Renal pelvis (tissue), 12 donors: ENCODE measurements around the gene IGF2BP1. TPM values are rescaled to one million over a fixed set of nuclear protein-coding genes. Genes with fewer than 3 reads are reported as not detected.

Experiments
- DNase-seq: peaks from one replicate; pipeline ENCODE4 v3.0.0-alpha.2; 2013
- long read RNA-seq, 16 experiments: transcript quantifications; one replicate each; lab custom pipeline, GENCODE V29; 2026
- polyA plus RNA-seq, 3 donors: library from polyadenylated mRNA; unstranded; fragments of 120-200 nt; gene quantifications; one replicate each; pipeline ENCODE4 v1.2.1, GENCODE V29; 2013; ENCODE audit not compliant: insufficient read length in 3 of 3

The IGF2BP1 gene
- 10 to 100 TPM; 25.4 to 31.8 (median 27.0) TPM for polyA plus RNA-seq
- long read RNA-seq, donor 1, full-length matches to known transcripts: 3 of 13 reads
- long read RNA-seq, donor 1, partial matches to known transcripts: 10 of 13 reads
- long read RNA-seq, donor 1, other reads (novel, unspliced or antisense): 0 of 13 reads
- long read RNA-seq, donor 2, partial matches to known transcripts: 0 of 1 reads
- long read RNA-seq, donor 2, other reads (novel, unspliced or antisense): 0 of 1 reads
- long read RNA-seq, donor 3: 0 reads
- long read RNA-seq, donor 4, full-length matches to known transcripts: 2 of 19 reads
- long read RNA-seq, donor 4, partial matches to known transcripts: 17 of 19 reads
- long read RNA-seq, donor 4, other reads (novel, unspliced or antisense): 0 of 19 reads
- long read RNA-seq, donor 5: 0 reads
- long read RNA-seq, donor 6, partial matches to known transcripts: 0 of 1 reads
- long read RNA-seq, donor 6, other reads (novel, unspliced or antisense): 0 of 1 reads
- long read RNA-seq, donor 7, full-length matches to known transcripts: 4 of 4 reads
- long read RNA-seq, donor 7, partial matches to known transcripts: 0 of 4 reads
- long read RNA-seq, donor 7, other reads (novel, unspliced or antisense): 0 of 4 reads
- long read RNA-seq, donor 8: 0 reads
- long read RNA-seq, donor 9, full-length matches to known transcripts: 3 of 8 reads
- long read RNA-seq, donor 9, partial matches to known transcripts: 5 of 8 reads
- long read RNA-seq, donor 9, other reads (novel, unspliced or antisense): 0 of 8 reads
- long read RNA-seq, donor 10, full-length matches to known transcripts: 2 of 8 reads
- long read RNA-seq, donor 10, partial matches to known transcripts: 6 of 8 reads
- long read RNA-seq, donor 10, other reads (novel, unspliced or antisense): 0 of 8 reads
- long read RNA-seq, donor 11, full-length matches to known transcripts: 2 of 2 reads
- long read RNA-seq, donor 11, partial matches to known transcripts: 0 of 2 reads
- long read RNA-seq, donor 11, other reads (novel, unspliced or antisense): 0 of 2 reads
- long read RNA-seq, donor 12, full-length matches to known transcripts: 4 of 9 reads
- long read RNA-seq, donor 12, partial matches to known transcripts: 5 of 9 reads
- long read RNA-seq, donor 12, other reads (novel, unspliced or antisense): 0 of 9 reads
- long read RNA-seq, donor 13: 0 reads
- long read RNA-seq, donor 14: 0 reads
- long read RNA-seq, donor 15: 0 reads
- long read RNA-seq, donor 16, full-length matches to known transcripts: 2 of 2 reads
- long read RNA-seq, donor 16, partial matches to known transcripts: 0 of 2 reads
- long read RNA-seq, donor 16, other reads (novel, unspliced or antisense): 0 of 2 reads

GRCh38 chr17:48997103-48997826, at the start of gene IGF2BP1:
Gene IGF2BP1 (plus strand): TSS chr17:48997385. CDS start chr17:48997746, 361 bp downstream.
- DNase-seq: no peak

- DNase-seq: no peak
These were observed 45.6 kb upstream of the IGF2BP1 start for GRCh38 chr17:48951572-48951971.

- DNase-seq: no peak
These were observed 44.3 kb upstream of the IGF2BP1 start for GRCh38 chr17:48952904-48953303.

GRCh38 chr17:48954300-48954755, 42.9 kb upstream of the IGF2BP1 start:
- DNase-seq: no peak

GRCh38 chr17:48960834-48961515, 36.2 kb upstream of the IGF2BP1 start:
- no peak for DNase-seq

- DNase-seq: no peak
These were observed 35.5 kb upstream of the IGF2BP1 start for GRCh38 chr17:48961516-48962233.

- no peak for DNase-seq
These were observed 27.0 kb upstream of the IGF2BP1 start for GRCh38 chr17:48970224-48970623.

GRCh38 chr17:48970865-48971687, 26.1 kb upstream of the IGF2BP1 start:
- no peak for DNase-seq

GRCh38 chr17:48972749-48973097, 24.5 kb upstream of the IGF2BP1 start:
- no peak for DNase-seq

GRCh38 chr17:48973806-48974205, 23.4 kb upstream of the IGF2BP1 start:
- no peak for DNase-seq

GRCh38 chr17:48981927-48982539, 15.2 kb upstream of the IGF2BP1 start:
- DNase-seq: no peak

- no peak for DNase-seq
These were observed 11.5 kb upstream of the IGF2BP1 start for GRCh38 chr17:48985436-48986245.

GRCh38 chr17:48989100-48989499, 8.1 kb upstream of the IGF2BP1 start:
- no peak for DNase-seq

GRCh38 chr17:48990882-48991357, 6.3 kb upstream of the IGF2BP1 start:
- DNase-seq: no peak

GRCh38 chr17:48992444-48992843, 4.7 kb upstream of the IGF2BP1 start:
- no peak for DNase-seq

GRCh38 chr17:48993305-48993704, 3.9 kb upstream of the IGF2BP1 start:
- no peak for DNase-seq

GRCh38 chr17:48993951-48994350, 3.2 kb upstream of the IGF2BP1 start:
- DNase-seq: no peak
